GM23338 (cell line): ENCODE results near the gene IGLL5. TPM values are rescaled to one million over a fixed set of nuclear protein-coding genes. Genes with fewer than 3 reads are reported as not detected.

Source experiments
- ATAC-seq: fragments of 200-7000 bp; cut with Tn5 transposase; 3 replicates; pipeline ENCODE4 v1.9.1; 2020
- DNase-seq: peaks from one replicate; pipeline ENCODE4 v3.0.0-alpha.2; 2015; ENCODE audit warnings: low spot score
- H2AFZ ChIP-seq: fragments of 200-600 bp; sonication (generic); 2 replicates; pipeline ENCODE4 v1.8.0; 2016; ENCODE audit warnings: antibody characterized with exemption, mild to moderate bottlenecking, moderate library complexity
- H3F3A ChIP-seq: fragments of 200-600 bp; sonication (generic); replicated peaks from 2 replicates; pipeline ENCODE4 v1.8.0; 2017; ENCODE audit warnings: antibody characterized with exemption, mixed run types, low read depth
- H3K27ac ChIP-seq: fragments of 200-600 bp; sonication (generic); 2 replicates; pipeline ENCODE4 v1.6.1; 2016; ENCODE audit warnings: low read depth
- H3K27me3 ChIP-seq: fragments of 200-600 bp; sonication (generic); 2 replicates; pipeline ENCODE4 v1.8.0; 2016; ENCODE audit warnings: mild to moderate bottlenecking, mixed run types, moderate library complexity; ENCODE audit not compliant: insufficient read depth
- H3K36me3 ChIP-seq: fragments of 200-600 bp; sonication (generic); 2 replicates; pipeline ENCODE4 v1.8.0; 2016; ENCODE audit warnings: mild to moderate bottlenecking; ENCODE audit not compliant: insufficient read depth
- H3K4me1 ChIP-seq: fragments of 200-600 bp; sonication (generic); 2 replicates; pipeline ENCODE4 v1.8.0; 2016; ENCODE audit warnings: mild to moderate bottlenecking, moderate library complexity; ENCODE audit not compliant: insufficient read depth
- H3K4me2 ChIP-seq: fragments of 200-600 bp; sonication (generic); 2 replicates; pipeline ENCODE4 v1.7.1; 2017; ENCODE audit warnings: mixed run types
- H3K4me3 ChIP-seq: fragments of 200-600 bp; sonication (generic); 2 replicates; pipeline ENCODE4 v1.6.1; 2016; ENCODE audit warnings: mixed run types
- H3K79me2 ChIP-seq: fragments of 200-600 bp; sonication (generic); replicated peaks from 2 replicates; pipeline ENCODE4 v1.8.0; 2017; ENCODE audit warnings: mild to moderate bottlenecking; ENCODE audit not compliant: insufficient read depth
- H3K9me2 ChIP-seq: fragments of 200-600 bp; sonication (generic); 2 replicates; pipeline ENCODE4 v1.8.0; 2017; ENCODE audit not compliant: insufficient read depth
- H4K20me1 ChIP-seq: fragments of 200-600 bp; sonication (generic); replicated peaks from 2 replicates; pipeline ENCODE4 v1.8.0; 2017; ENCODE audit warnings: mild to moderate bottlenecking; ENCODE audit not compliant: insufficient read depth
- H3K27ac Mint-ChIP-seq: 2 replicates; pipeline ENCODE4 v1.8.0; 2020; ENCODE audit warnings: inconsistent platforms, mild to moderate bottlenecking, moderate library complexity, mixed read lengths
- H3K27me3 Mint-ChIP-seq: 3 replicates; pipeline ENCODE4 v1.8.0; 2022; ENCODE audit warnings: low read depth, mild to moderate bottlenecking, moderate library complexity, mixed read lengths, inconsistent platforms; ENCODE audit not compliant: insufficient read depth, poor library complexity
- H3K36me3 Mint-ChIP-seq: 3 replicates; pipeline ENCODE4 v1.8.0; 2021; ENCODE audit warnings: low read depth, mild to moderate bottlenecking, inconsistent platforms, moderate library complexity, mixed read lengths
- H3K4me1 Mint-ChIP-seq: 3 replicates; pipeline ENCODE4 v1.8.0; 2020; ENCODE audit warnings: mild to moderate bottlenecking, inconsistent platforms, mixed read lengths
- H3K4me3 Mint-ChIP-seq: 3 replicates; pipeline ENCODE4 v1.8.0; 2021; ENCODE audit warnings: moderate library complexity, mild to moderate bottlenecking, inconsistent platforms, mixed read lengths
- H3K9me3 Mint-ChIP-seq: 3 replicates; pipeline ENCODE4 v1.8.0; 2020; ENCODE audit warnings: moderate library complexity, mild to moderate bottlenecking, inconsistent platforms, mixed read lengths
- CREB1 ChIP-seq: fragments of 250-450 bp; sonication (Bioruptor Pico); IDR thresholded peaks from 2 replicates; pipeline ENCODE4 v1.5.0; 2020; ENCODE audit warnings: low read depth, mild to moderate bottlenecking, moderate library complexity
- ETS1 ChIP-seq: IDR thresholded peaks from 2 replicates; pipeline ENCODE4 v1.6.1; 2016; ENCODE audit warnings: antibody characterized with exemption
- EZH2 ChIP-seq: fragments of 200-600 bp; sonication (generic); IDR thresholded peaks from one replicate; pipeline ENCODE4 v1.8.0; 2017; ENCODE audit warnings: antibody characterized with exemption, mild to moderate bottlenecking, low read depth; ENCODE audit not compliant: unreplicated experiment
- EZH2phosphoT487 ChIP-seq: fragments of 200-600 bp; sonication (generic); IDR thresholded peaks from one replicate; pipeline ENCODE4 v1.8.1; 2018; ENCODE audit warnings: antibody characterized with exemption; ENCODE audit not compliant: unreplicated experiment
- JUNB ChIP-seq: IDR thresholded peaks from one replicate; pipeline ENCODE4 v1.6.1; 2016; ENCODE audit warnings: antibody characterized with exemption; ENCODE audit not compliant: unreplicated experiment
- STAT1 ChIP-seq: IDR thresholded peaks from one replicate; pipeline ENCODE4 v1.6.1; 2016; ENCODE audit warnings: antibody characterized with exemption; ENCODE audit not compliant: unreplicated experiment
- ZNF114 ChIP-seq: fragments of 250-450 bp; sonication (Bioruptor Pico); IDR thresholded peaks from 2 replicates; pipeline ENCODE4 v1.5.0; 2020; ENCODE audit warnings: mild to moderate bottlenecking, moderate library complexity
- ZNF331 ChIP-seq: fragments of 250-450 bp; sonication (Bioruptor Pico); IDR thresholded peaks from 2 replicates; pipeline ENCODE4 v1.5.0; 2020; ENCODE audit warnings: low read depth, mild to moderate bottlenecking, moderate library complexity
- ZNF462 ChIP-seq: fragments of 250-450 bp; sonication (Bioruptor Pico); IDR thresholded peaks from 2 replicates; pipeline ENCODE4 v1.5.0; 2020; ENCODE audit warnings: mild to moderate bottlenecking, moderate library complexity
- polyA plus RNA-seq: library from polyadenylated mRNA; unstranded; fragments of >200 nt; fragmentation: Nextera tagmentation; extraction: Ambion mirVana; gene quantifications from 2 replicates; pipeline ENCODE4 v1.2.1, GENCODE V29; 2016
- total RNA-seq: library from RNA; depleted of rRNA; stranded (reverse); fragments of >200 nt; shearing (Covaris generic); gene quantifications from 2 replicates; pipeline ENCODE4 v1.2.3, GENCODE V29; 2014

IGLL5 gene
- total and polyA plus RNA-seq, 2 experiments from 2014 or later: not detected

GRCh38 chr22:22914726-22915669 lies 27.4 kb downstream of the IGLL5 start:
- Histone ChIP-seq H3K4me3 (no peak overlapping the region), H3K79me2 (no peaks in the 10 kb centered on the region), H2AFZ (no peak overlapping the region), H3F3A (no peaks in the 10 kb centered on the region), H3K36me3 (no peaks in the 10 kb centered on the region), H3K27me3 (peaks cover 78% of the 10 kb centered on the region), H3K27ac (no peak overlapping the region), H4K20me1 (no peaks in the 10 kb centered on the region), H3K9me2 (0 out of 2 replicates have a peak, but pooled peaks cover 2% of the 10 kb centered on the region), H3K4me2 (no peak overlapping the region), H3K4me1 (no peaks in the 10 kb centered on the region)
- DNase-seq: no peak
- no peak overlapping the region for H3K4me3 Mint-ChIP-seq
- H3K4me1 Mint-ChIP-seq: no peaks in the 10 kb centered on the region; the same call in 2 of the 3 replicates
- H3K9me3 Mint-ChIP-seq: peaks cover 3% of the 10 kb centered on the region; the same call in 1 of the 3 replicates
- TF ChIP-seq ZNF331 (no peak), ZNF462 (no peak), ZNF114 (CRISPR knock-in tag) (no peak), CREB1 (CRISPR knock-in tag) (no peak), EZH2 (no peak), JUNB (no peak), EZH2phosphoT487 (no peak), ETS1 (no peak), STAT1 (no peak)
- no peak overlapping the region for H3K27ac Mint-ChIP-seq
- no peak for ATAC-seq
- peaks cover 47% of the 10 kb centered on the region for H3K27me3 Mint-ChIP-seq
- H3K36me3 Mint-ChIP-seq: no peaks in the 10 kb centered on the region
